Measurements from ENCODE around the gene SLC39A11.
A peak's percentile ranks its signal among the peaks of the same experiment; 100 is the strongest.
"Not testable (repeated sequence)": the region's sequence is repeated elsewhere in the genome, so short reads cannot be mapped to it uniquely, and the experiment has no call there.

SLC39A11 gene

DNA sequence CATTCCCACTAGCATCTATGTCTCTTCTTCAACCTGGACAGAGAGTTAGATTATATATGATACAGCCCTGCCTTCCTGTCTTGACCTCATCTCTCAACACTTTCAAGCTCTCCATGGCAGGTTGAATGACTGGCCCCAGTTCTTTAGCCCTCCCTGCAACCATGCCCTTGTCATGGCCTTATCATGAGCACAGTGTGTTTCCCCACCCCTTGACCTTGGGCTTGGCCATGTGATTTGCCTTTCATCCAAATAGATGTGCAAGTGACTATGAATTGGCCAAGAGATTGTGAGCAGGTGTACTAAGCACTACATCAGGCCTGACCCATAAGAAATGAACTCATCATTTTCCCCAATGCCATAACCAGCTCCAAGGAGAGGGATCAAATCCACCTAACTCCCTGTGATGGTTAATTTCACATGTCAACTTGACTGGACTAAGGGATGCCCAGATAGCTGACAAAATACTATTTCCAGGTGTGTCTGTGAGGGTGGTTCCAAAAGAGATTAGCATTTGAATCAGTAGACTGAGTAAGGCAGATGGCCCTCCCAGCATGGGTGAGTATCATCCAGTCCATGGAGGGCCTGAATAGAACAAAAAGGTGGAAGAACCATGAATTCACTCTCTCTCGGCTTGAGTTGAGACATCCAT, 97.4 kb downstream of the SLC39A11 start:
- DNase-seq (ENCODE audit: low read depth, low spot score), result no peak

DNA sequence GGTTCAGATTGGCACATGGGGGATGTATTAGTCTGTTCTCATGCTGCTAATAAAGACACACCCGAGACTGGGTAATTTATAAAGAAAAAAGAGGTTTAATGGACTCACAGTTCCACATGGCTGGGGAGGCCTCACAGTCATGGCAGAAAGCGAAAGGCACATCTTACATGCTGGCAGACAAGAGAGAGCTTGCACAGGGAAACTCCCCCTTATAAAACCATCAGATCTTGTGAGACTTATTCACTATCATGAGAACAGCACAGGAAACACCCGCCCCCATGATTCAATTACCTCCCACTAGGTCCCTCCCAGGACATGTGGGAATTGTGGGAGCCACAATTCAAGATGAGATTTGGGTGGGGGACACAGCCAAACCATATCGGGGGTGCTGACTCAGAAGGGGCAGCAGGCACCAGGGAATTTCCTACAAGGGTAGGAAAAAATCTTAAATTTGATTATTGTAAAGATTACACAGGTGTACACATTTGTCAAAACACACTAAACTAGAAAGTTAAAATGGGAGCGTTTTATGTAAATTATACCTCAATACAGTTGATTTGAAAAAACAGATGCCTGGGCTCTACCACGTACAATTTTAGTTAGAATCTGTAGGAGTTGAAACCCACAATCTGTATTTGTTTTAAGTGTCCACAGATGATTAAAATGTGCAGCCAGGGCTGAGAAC, 99.6 kb downstream of the SLC39A11 start:
- not testable (repeated sequence) for H3K4me3 ChIP-seq (ENCODE audit: low read length); DNase-seq (ENCODE audit: low read depth, low spot score)

More for the DNA sequence above, 97.4 kb downstream of the SLC39A11 start:
- H3K4me3 ChIP-seq (ENCODE audit: low read length), result no peak overlapping the region

DNA sequence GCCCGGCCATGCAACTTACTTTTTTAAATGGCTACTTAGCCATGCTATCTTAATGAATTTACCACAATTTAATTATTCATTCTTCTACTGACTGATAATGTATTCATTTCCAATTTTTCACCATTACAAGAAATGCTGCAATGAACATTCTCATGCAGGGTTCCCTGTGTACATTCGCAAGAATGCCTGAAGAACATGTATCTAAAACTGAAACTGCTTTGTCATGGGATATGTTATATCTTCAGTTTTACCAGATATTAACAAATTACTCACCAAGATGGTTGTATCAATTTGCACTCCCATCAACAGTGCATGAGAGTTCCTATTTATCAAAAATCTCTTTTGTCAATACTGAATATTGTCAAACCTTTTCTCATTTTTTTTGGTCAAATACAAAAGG, 100.8 kb downstream of the SLC39A11 start:
- H3K4me3 ChIP-seq (ENCODE audit: low read length), result no peak overlapping the region
- no peak for DNase-seq (ENCODE audit: low read depth, low spot score)

DNA sequence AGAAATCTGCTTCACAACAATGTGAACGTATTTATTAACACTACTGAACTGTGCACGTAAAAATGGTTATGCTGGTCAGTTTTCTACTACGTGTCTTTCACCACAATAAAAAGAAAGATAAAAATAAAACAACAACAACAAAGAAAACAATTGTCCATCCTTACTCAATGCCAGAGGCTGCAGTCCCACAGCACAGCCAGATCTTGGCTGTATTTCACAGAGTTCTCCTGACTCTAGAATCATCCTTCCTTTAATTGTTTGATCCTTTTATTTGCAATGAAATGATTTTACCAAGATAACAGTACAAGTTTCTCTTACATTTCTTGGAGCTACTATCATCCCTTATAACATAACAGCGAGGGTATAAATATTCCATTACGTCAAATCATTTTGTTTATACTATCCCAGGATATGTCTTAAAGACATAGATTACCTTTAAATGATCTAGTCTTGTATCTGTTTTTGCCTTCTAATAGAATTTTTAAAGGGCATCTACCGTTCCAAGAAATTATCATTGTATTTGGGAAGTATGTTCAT, 103.3 kb downstream of the SLC39A11 start:
- H3K4me3 ChIP-seq (ENCODE audit: low read length), result no peak overlapping the region
- DNase-seq (ENCODE audit: low read depth, low spot score), result no peak

DNA sequence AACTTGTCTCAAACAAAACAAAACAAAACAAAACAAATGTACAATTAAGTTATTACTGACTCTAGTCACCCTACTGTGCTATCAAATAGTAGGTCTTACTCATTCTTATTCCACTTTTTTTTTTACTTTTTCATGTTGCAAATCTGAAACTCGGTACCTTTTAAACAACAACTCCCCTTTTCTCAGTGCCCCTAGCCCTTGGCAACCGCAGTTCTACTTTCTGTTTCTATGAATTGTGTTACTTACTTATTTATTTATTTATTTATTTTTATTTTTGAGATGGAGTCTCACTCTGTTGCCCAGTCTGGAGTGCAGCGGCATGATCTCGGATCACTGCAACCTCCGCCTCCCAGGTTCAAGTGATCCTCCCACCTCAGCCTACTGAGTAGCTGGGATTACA, 104.0 kb downstream of the SLC39A11 start:
- DNase-seq (ENCODE audit: low read depth, low spot score), result no peak
- no peak overlapping the region for H3K4me3 ChIP-seq (ENCODE audit: low read length)

DNA sequence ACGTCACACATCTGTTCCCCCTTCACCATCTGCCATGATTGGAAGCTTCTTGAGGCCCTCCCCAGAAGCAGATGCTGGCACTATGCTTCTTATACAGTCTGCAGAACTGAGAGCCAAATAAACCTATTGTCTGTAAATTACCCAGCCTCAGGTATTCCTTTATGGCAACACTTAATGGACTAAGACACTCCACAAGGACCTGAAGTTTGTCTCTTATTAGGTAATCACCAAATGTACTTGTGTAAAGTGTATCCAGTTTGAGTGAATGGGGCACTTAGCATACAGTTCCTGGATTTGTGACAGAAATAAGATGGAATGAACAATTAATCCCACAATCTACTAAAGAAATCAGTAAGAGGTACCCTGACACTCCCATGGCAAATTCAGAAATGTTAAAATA, 105.3 kb downstream of the SLC39A11 start:
- H3K4me3 ChIP-seq (ENCODE audit: low read length), result no peak overlapping the region
- no peak for DNase-seq (ENCODE audit: low read depth, low spot score)

DNA sequence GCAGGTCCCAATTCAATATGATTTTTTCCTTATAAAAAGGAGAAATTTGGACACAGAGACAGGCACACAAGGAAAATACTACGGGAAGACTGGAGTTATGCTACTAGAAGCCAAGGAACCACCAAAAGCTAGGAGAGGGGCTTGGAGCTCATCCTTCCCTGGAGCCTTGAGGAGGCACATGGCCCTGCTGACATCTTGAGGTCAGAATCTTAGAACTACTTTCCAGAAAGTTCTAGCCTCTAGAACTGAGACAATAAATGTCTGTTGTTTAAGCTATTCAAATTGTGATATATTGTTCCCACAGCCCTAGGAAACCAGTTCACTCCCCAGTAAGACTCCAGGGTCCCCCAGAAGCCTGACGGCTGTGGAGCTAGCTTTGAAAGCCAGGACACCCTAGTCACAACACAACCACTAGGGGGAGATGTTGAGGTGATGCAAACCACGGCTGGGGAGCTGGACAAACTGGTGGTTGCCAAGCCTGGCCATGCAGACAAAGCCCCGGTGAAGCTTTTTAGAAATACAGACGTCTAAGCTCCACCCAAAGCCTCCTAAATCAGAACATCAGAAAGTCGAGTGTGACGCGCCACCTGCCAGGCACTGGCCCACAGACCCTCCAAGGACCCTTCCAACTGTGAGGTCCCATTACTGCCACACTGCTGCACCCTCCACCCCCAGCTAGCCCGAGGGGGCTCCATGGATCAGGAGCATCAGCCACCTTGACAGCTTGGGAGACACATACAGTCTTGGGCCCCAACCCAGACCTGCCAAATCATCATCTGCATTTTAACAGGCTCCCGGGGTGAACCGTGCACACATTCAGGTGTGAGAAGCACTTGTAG, 106.4 kb downstream of the SLC39A11 start:
- DNase-seq (ENCODE audit: low read depth, low spot score), result peak; percentile 56
- no peak overlapping the region for H3K4me3 ChIP-seq (ENCODE audit: low read length)

DNA sequence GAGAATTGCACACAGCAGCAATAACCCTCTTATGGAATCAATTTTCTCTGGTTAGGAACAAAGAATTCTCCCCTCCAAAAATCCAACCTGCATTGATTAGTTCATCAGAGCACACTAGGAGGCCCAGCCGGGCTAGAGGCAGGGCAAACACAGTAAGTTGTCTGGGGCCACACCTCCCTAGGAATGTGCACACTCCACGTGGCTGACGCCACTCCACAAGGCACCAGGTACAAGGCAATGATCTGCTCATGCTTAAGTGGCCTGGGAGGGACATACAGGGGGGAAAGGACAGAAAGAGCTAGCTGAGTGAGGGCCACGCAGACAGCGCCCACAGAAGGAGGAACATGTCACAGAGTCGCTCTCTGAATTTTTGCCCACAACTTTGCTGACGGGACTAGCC, 107.6 kb downstream of the SLC39A11 start:
- no peak overlapping the region for H3K4me3 ChIP-seq (ENCODE audit: low read length)
- DNase-seq (ENCODE audit: low read depth, low spot score), result no peak

DNA sequence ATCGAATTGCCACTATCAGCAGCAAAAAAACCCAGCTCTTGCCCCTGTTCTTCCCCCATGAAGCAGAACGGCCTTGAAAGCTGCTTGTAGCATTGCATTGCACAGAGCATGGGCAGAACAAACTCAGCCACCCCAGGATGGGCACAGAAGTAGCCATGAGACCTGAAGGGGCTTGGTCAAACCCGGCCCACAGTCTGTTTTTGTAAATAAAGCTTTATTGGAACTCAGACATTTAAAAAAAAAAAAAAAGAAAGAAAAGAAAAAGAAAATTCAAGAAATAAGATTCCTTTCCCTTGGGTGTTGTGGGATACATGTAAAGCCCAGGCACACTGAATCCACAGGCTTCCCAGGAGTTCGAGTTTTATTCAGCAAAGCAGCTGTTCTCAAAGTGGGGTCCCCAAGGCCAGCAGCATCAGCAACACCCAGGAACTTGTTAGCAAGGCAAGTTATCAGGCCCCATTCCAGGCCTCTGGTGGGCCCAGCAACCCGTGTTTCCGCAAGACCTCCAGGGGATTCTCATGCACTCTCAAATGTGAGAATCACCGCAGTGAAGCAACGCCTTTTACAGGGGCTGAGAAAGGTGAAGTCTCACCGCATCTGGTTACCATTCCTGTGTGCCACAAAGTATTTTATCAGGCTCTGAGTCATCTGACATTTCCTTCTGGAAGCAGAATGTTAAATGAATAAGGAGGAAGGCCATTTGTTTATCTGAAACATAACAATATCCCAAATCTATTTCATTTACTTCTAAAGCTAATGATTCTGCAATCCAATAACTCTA, 108.2 kb downstream of the SLC39A11 start:
- H3K4me3 ChIP-seq (ENCODE audit: low read length), result no peak overlapping the region
- DNase-seq (ENCODE audit: low read depth, low spot score), result no peak

DNA sequence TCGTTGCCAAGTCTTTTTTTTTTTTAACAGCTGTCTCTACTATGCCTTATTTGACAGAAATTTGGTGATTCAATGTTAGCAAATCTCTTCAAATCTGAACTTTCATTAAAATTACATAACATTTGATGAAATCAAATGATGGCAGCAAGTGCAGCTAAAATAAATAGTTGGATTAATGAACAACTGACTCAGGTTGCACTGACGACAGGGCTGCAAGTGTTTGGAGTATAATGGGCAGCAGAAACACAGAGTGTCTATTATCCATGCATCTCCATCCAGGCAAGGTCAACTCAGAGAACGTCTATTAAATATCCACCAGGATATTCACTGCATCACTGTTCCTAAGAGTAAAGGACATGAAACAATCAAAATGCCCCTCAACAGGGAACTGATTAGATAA, 109.8 kb downstream of the SLC39A11 start:
- no peak for DNase-seq (ENCODE audit: low read depth, low spot score)
- H3K4me3 ChIP-seq (ENCODE audit: low read length), result no peak overlapping the region

DNA sequence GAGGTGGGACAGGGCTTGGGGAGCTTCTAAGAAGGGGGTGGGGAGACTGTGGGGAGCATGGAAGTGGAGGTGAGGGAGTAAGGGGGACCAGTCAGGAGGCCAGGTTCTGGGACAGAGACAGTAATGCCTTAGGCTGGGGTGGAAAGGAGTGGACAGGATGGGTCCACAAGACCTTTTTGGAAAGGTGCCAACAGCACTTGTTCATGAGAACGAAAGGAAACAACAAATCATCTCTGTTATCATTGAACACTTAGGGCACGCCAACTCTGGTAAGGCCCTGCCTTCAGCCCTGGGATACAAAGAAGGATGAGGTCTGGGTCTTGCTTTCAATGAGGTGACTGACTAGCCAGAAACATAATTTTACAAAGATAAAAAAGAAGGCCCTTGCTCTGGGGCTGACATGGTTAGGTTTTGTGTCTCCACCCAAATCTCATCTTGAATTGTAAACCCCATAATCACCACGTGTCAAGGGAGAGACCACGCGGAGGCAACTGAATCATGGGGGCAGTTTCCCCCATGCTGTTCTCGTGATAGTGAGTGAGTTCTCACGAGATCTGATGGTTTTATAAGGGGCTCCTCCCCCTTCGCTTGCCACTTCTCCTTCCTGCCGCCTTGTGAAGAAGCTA, 113.8 kb downstream of the SLC39A11 start:
- no peak for DNase-seq (ENCODE audit: low read depth, low spot score)
- no peak overlapping the region for H3K4me3 ChIP-seq (ENCODE audit: low read length)

DNA sequence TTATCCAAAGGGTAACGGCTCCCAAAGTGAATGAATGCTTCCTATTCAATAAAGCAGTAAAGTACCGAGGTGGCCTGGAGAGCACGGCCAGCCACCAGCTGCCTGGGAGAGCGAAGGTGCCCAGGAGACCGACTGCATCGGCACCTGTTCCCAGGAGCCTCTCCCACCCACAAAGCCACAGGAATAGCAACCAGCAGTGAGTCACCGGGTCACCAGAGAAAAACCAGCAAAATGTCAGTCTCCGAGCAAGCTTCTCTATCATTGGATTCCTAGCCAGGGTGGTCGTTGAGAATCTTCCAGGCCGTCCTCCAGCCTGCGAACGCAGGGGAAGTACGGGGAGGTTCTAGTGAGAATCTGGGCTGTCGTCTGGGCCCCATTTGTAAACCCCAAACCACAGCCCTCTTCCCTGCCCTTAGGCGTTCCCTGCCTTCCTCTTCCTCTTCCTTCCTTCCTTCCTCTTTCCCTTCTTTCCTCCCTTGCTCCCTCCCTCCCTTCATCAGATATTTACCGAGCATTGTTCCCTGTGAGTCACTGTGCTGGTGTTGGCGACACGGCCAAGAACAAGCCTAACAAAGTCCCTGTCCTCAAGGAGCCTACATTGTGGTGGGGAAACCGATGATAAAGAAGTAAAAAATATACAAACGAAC, 114.6 kb downstream of the SLC39A11 start:
- DNase-seq (ENCODE audit: low read depth, low spot score), result no peak
- H3K4me3 ChIP-seq (ENCODE audit: low read length), result no peak overlapping the region

DNA sequence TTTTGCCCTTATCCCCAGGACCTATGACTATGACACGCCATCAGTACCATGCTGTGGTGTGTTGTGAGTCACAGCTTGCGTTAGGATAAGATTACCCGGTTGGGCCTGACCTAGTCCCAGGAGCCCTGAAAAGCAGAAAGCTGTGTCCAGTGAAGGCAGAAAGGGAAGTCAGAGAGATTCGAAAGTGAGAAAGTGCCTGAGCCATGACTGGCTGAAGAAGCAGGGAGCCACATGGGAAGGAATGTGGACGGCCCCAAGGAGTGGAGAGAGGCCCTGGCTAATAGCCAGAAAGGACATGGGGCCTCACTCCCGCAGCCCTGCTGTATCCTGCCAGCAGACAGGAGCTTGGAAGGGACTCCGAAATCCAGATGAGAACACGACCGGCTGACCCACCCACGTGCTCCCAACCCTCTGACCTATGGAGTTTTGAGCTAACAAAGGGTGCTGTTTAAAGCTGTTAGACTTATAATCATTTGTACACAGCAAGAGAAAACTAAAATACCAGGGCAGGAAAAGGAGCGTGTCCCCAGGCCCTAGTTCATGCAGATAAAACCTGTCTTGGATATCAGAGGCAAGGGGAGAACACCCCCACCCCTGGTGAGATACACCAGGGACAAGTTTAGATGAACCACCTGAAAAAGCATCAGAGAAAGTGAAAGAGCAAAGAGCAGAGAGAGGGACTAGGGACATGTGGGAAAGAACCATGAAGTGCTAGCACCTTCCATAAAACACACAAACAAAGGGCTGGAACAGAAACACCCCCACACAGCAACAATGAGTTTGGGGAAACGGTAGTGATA, 115.3 kb downstream of the SLC39A11 start:
- H3K4me3 ChIP-seq (ENCODE audit: low read length), result no peak overlapping the region
- DNase-seq (ENCODE audit: low read depth, low spot score), result no peak

DNA sequence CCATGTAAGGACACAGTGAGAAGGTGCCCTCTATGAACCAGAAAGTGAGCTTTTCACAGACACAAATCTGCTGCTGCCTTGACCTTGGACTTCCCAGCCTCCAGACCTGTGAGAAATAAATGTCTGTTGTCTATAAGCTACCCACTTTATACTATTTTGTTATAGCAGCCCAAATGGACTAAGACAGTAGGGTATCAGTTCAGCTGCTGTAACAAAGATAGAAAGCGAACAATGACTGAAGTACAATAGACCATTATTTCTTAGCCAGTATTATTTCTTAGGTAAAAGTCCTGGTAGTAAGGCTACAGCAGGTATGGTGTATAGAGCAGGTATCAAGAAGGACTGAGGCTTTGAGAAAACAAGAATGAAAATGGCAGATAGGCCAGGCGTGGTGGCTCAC, 117.0 kb downstream of the SLC39A11 start:
- no peak for DNase-seq (ENCODE audit: low read depth, low spot score)
- no peak overlapping the region for H3K4me3 ChIP-seq (ENCODE audit: low read length)

DNA sequence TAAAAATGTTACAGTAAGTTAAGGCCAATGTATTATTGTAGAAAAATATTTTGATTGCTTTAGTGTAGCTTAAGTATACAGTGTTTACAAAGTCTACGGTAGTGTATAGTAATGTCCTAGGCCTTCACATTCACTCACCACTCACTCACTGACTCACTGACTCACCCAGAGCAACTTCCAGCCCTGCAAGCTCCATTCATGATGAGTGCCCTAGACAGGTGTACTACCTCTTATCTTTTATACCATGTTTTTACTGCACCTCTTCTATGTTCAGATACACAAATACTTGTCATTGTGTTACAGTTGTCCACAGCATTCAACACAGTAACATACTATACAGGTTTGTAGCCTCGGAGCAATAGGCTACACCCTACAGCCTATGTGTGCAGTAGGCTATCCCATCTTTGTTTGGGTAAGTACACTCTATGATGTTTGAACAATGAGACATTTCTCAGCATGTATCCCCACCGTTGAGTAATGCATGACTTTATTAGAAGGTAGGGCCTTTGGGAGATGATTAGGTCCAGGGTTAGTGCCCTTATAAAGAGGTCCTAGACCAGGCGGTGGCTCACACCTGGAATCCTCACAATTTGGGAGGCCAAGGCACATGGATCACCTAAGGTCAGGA, 117.8 kb downstream of the SLC39A11 start:
- DNase-seq (ENCODE audit: low read depth, low spot score), result no peak
- no peak overlapping the region for H3K4me3 ChIP-seq (ENCODE audit: low read length)

DNA sequence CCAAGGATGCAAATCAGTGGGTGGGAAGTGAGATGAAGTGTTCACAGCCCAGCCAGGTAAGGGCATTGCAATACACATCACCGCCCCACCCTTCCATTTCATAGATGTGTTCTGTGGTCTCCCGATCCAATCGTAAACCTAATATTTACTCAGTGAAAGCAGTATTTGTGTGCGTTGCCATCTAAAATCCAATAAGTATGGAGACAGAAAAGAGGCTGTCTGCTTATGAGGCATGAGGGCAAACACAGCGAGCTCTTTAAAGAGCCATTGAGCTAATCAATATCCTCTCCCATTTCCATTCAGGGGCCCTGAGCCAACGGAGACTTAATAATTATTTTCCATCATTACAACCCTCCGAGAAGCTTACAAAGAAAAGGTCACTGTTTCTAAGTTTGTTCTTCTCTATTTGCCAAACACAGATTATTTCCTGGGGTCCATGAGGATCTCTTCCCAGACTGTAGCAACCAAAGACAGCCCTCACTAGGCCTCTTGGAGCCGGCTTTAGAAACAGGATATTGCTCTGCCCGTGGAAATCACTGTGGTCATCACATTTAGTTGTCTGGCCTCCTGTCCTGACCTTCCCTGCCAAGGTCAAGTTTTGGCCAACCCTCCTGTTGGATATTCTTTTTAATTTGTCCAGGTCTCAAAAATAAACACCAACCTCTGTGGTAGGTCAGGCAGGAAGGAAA, 120.1 kb downstream of the SLC39A11 start:
- H3K4me3 ChIP-seq (ENCODE audit: low read length), result no peak overlapping the region

More for the DNA sequence above, 120.1 kb downstream of the SLC39A11 start:
- no peak for DNase-seq (ENCODE audit: low read depth, low spot score)

Data from Jurkat, Clone E6-1 (cell line).